ENCODE data around the gene NAA38. TPM values are rescaled to one million over a fixed set of nuclear protein-coding genes. Genes with fewer than 3 reads are reported as not detected.
"Not testable (repeated sequence)": the region's sequence is repeated elsewhere in the genome, so short reads cannot be mapped to it uniquely, and the experiment has no call there.

NAA38 gene
- total RNA-seq, 1 experiment from 2014 or later = 50.2 TPM

DNA sequence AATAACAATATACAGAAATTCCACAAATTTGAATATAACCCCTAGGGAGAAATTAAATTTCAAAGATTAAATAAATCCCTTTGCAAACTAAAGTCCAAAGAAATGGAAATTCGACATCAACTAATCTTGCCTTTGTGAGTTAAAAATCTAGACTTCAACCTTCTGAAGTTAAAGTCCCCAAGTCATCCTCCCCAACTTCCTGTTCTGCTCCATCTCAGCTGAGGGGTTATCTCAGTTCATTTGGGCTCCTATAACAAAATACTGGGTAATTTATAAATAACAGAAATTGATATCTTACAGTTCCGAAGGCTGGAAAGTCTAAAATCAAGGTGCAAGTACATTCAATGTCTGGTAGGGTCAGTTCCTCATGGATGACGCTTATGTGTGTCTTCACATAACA lies 46.1 kb downstream of the NAA38 start:
- Histone ChIP-seq H3K27me3 (ENCODE audit: insufficient read depth, low read length) (no peaks in the 10 kb centered on the region; the same call in 1 of the 2 replicates), H2AFZ (ENCODE audit: low read length) (no peak overlapping the region), H3K4me1 (ENCODE audit: insufficient read depth, low read length) (no peaks in the 10 kb centered on the region), H3K18ac (ENCODE audit: insufficient read length, low read depth, low read length) (no peak overlapping the region), H4K91ac (ENCODE audit: insufficient read length, low read depth, low read length) (no peak overlapping the region), H3K56ac (ENCODE audit: insufficient read length, low read depth, low read length) (no peak overlapping the region), H4K8ac (replicated peaks; ENCODE audit: insufficient read length, low read depth, low read length) (no peak overlapping the region), H3K14ac (ENCODE audit: insufficient read depth, low read length) (no peak overlapping the region), H4K20me1 (ENCODE audit: control insufficient read depth, insufficient read depth, insufficient read length) (no peaks in the 10 kb centered on the region), H2BK120ac (ENCODE audit: low read depth, low read length, poor library complexity, severe bottlenecking) (no peak overlapping the region), H2AK5ac (ENCODE audit: insufficient read length, low read length) (no peak overlapping the region), H3K79me1 (ENCODE audit: insufficient read depth, low read depth, low read length, poor library complexity, severe bottlenecking) (no peaks in the 10 kb centered on the region), H4K5ac (ENCODE audit: insufficient read length, low read depth, low read length) (no peak overlapping the region), H3K4me2 (ENCODE audit: insufficient read depth, insufficient read length, low read length) (no peak overlapping the region), H3K9me3 (ENCODE audit: control insufficient read depth, low read depth, low read length) (no peaks in the 10 kb centered on the region), H3K9ac (ENCODE audit: extremely low read depth, insufficient read length, low read length) (no peak overlapping the region), H3K4ac (ENCODE audit: low read depth, low read length) (no peak overlapping the region), H2BK20ac (ENCODE audit: low read depth, low read length, poor library complexity, severe bottlenecking) (no peak overlapping the region), H2BK5ac (ENCODE audit: insufficient read length, low read length) (no peak overlapping the region), H2BK12ac (ENCODE audit: insufficient read length, low read depth, low read length) (no peak overlapping the region), H3K23me2 (ENCODE audit: insufficient read length, low read depth, low read length, poor library complexity, severe bottlenecking) (no peaks in the 10 kb centered on the region), H3K23ac (ENCODE audit: insufficient read length, low read depth, low read length) (no peak overlapping the region), H2BK15ac (ENCODE audit: low read depth, low read length) (no peak overlapping the region), H3T11ph (ENCODE audit: low read length) (no peak overlapping the region), H3K79me2 (ENCODE audit: insufficient read depth, low read length) (no peaks in the 10 kb centered on the region), H3K27ac (ENCODE audit: insufficient read length, low read depth, low read length) (no peak overlapping the region)
- H3K9me3 Mint-ChIP-seq = no peaks in the 10 kb centered on the region
- H3K27me3 Mint-ChIP-seq (ENCODE audit: low read depth) = peaks cover 14% of the 10 kb centered on the region
- H3K4me1 Mint-ChIP-seq = peaks cover 0 to 4% of the 10 kb centered on the region in 2 experiments; a peak in 2 of 4 replicates
- H3K36me3 Mint-ChIP-seq (ENCODE audit: insufficient read depth in 1 of 3, low read depth in 3 of 3) = no peaks in the 10 kb centered on the region
- no peak overlapping the region for H3K27ac Mint-ChIP-seq
- no peak for DNase-seq
- WGBS (ENCODE audit: extremely low coverage, insufficient read length, low lambda C conversion rate) = no CpG with 5 or more reads among the region's 3 CpGs
- H3K4me3 Mint-ChIP-seq = no peak overlapping the region
- TF ChIP-seq CTCF (conservative IDR thresholded peaks at IDR 0.05) = no peak

DNA sequence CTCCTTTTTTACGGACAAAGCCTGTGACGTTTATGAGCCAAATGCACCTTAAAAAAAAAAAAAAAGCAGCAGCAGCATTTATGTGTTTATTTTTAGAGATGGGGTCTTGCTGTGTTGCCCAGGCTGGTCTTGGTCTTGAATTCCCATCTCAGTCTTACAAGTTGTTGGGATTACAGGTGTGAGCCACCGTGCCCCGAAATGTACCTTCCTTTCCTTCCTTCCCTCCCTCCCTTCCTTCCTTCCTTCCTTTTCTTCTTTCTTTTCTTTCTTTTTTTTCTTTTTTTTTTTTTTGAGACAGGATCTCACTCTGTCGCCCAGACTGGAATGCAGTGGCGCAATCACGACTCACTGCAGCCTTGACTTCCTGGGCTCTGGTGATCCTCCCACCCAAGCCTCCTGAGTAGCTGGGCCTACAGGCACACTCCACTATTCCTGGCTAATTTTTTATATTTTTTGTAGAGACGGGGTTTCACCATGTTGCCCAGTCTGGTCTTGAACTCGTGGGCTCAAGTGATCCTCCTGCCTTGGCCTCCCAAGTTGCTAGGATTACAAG lies 47.5 kb downstream of the NAA38 start:
- WGBS (ENCODE audit: extremely low coverage, insufficient read length, low lambda C conversion rate) = no CpG with 5 or more reads among the region's 9 CpGs
- H3K79me2 ChIP-seq (ENCODE audit: insufficient read depth, low read length); H4K5ac ChIP-seq (ENCODE audit: insufficient read length, low read depth, low read length); H2BK20ac ChIP-seq (ENCODE audit: low read depth, low read length, poor library complexity, severe bottlenecking); H3T11ph ChIP-seq (ENCODE audit: low read length); H2AK5ac ChIP-seq (ENCODE audit: insufficient read length, low read length); H4K91ac ChIP-seq (ENCODE audit: insufficient read length, low read depth, low read length); H3K18ac ChIP-seq (ENCODE audit: insufficient read length, low read depth, low read length); H3K56ac ChIP-seq (ENCODE audit: insufficient read length, low read depth, low read length); H3K9me3 Mint-ChIP-seq; H3K27me3 ChIP-seq (ENCODE audit: insufficient read depth, low read length); H3K27ac ChIP-seq (ENCODE audit: insufficient read length, low read depth, low read length); H2BK5ac ChIP-seq (ENCODE audit: insufficient read length, low read length); H3K4me3 Mint-ChIP-seq; H3K23ac ChIP-seq (ENCODE audit: insufficient read length, low read depth, low read length); H3K9ac ChIP-seq (ENCODE audit: extremely low read depth, insufficient read length, low read length); H3K4me2 ChIP-seq (ENCODE audit: insufficient read depth, insufficient read length, low read length); H2AFZ ChIP-seq (ENCODE audit: low read length); H3K14ac ChIP-seq (ENCODE audit: insufficient read depth, low read length); DNase-seq; H3K36me3 Mint-ChIP-seq (ENCODE audit: insufficient read depth in 1 of 3, low read depth in 3 of 3); H4K20me1 ChIP-seq (ENCODE audit: control insufficient read depth, insufficient read depth, insufficient read length); H2BK12ac ChIP-seq (ENCODE audit: insufficient read length, low read depth, low read length); H3K4me1 Mint-ChIP-seq; H3K79me1 ChIP-seq (ENCODE audit: insufficient read depth, low read depth, low read length, poor library complexity, severe bottlenecking); H3K4ac ChIP-seq (ENCODE audit: low read depth, low read length); H3K27ac Mint-ChIP-seq; H3K4me1 ChIP-seq (ENCODE audit: insufficient read depth, low read length); H4K8ac ChIP-seq (replicated peaks; ENCODE audit: insufficient read length, low read depth, low read length); H3K9me3 ChIP-seq (ENCODE audit: control insufficient read depth, low read depth, low read length); H2BK120ac ChIP-seq (ENCODE audit: low read depth, low read length, poor library complexity, severe bottlenecking); H2BK15ac ChIP-seq (ENCODE audit: low read depth, low read length); H3K23me2 ChIP-seq (ENCODE audit: insufficient read length, low read depth, low read length, poor library complexity, severe bottlenecking): not testable (repeated sequence)
- peaks cover 16% of the 10 kb centered on the region for H3K27me3 Mint-ChIP-seq (ENCODE audit: low read depth)

All from H9 (cell line).